ENCODE measurements around the gene MAP1S.

DNA sequence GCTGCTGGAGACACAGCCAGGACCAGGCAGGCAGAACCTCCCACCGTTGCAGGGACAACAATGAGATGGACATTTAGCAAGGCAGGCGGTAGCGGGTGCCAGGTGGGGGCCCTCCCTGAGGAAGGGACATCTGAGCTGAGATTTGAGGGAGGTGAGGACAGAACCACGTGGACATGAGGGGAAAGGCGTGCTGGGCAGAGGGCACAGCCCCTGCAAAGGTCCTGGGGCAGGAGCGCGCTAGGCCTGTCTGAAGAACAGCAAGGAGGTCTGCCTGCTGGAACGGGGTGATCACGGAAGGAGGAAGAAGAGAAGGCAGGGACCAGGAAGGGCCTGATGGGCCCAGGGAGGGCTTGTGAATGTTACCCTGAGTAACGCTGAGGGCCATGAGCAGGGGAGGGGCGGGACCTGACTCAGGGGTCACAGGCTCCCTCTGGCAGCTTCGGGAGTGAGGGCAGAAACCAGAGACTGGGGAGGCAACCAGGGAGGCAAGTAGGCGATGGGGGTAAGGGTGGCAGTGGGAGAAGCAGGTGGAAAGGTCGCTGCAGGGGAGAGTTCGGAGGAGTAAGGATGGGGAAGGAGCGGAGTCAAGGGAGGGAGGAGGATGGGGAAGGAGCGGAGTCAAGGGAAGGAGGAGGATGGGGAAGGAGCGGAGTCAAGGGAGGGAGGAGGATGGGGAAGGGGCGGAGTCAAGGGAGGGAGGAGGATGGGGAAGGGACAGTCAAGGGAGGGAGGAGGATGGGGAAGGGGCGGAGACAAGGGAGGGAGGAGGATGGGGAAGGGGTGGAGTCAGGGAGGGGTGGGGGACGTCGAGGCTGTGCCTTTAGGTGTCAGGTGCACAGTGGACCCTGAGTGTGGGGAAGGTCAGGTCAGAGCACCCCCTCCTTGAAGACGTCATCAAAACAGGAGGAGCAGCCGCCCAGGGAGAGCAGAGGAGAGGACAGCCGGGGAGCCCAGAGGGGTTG, 60.0 kb downstream of the MAP1S start:
- TF ChIP-seq, protein P1, sequence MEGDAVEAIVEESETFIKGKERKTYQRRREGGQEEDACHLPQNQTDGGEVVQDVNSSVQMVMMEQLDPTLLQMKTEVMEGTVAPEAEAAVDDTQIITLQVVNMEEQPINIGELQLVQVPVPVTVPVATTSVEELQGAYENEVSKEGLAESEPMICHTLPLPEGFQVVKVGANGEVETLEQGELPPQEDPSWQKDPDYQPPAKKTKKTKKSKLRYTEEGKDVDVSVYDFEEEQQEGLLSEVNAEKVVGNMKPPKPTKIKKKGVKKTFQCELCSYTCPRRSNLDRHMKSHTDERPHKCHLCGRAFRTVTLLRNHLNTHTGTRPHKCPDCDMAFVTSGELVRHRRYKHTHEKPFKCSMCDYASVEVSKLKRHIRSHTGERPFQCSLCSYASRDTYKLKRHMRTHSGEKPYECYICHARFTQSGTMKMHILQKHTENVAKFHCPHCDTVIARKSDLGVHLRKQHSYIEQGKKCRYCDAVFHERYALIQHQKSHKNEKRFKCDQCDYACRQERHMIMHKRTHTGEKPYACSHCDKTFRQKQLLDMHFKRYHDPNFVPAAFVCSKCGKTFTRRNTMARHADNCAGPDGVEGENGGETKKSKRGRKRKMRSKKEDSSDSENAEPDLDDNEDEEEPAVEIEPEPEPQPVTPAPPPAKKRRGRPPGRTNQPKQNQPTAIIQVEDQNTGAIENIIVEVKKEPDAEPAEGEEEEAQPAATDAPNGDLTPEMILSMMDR (IDR thresholded peaks at IDR 0.05 in 4 of 5, conservative IDR thresholded peaks at IDR 0.05 in 1 of 5): no peak
- no peak for TF ChIP-seq POLR2A (IDR thresholded peaks at IDR 0.05)

All from gastrocnemius medialis (tissue), 4 donors.